ENCODE results near the gene RALGAPA2. TPM values are rescaled to one million over a fixed set of nuclear protein-coding genes. Genes with fewer than 3 reads are reported as not detected.

The RALGAPA2 gene
- total RNA-seq, 3 donors from 2014 or later (not counting 1 experiment from before 2014, with no cell fraction given) = 26.6 to 33.9 (median 33.1) TPM

- 4% methylated on average over 17 of the region's 17 CpGs for WGBS (ENCODE audit: insufficient coverage)
- H3K36me3 Mint-ChIP-seq = no peaks in the 10 kb centered on the region
- H3K4me1 Mint-ChIP-seq = peaks cover 55 to 61% of the 10 kb centered on the region in 2 donors
- ATAC-seq = peak in 1 of 3 donors; percentile 8
- Histone ChIP-seq H3K36me3 (ENCODE audit: control insufficient read depth, insufficient read depth, low read length) (no peaks in the 10 kb centered on the region), H3K4me3 (ENCODE audit: low read length) (no peak overlapping the region), H3K27me3 (ENCODE audit: control insufficient read depth, insufficient read depth, low read length) (peaks cover 29% of the 10 kb centered on the region), H3K27ac (ENCODE audit: low read length) (no peak overlapping the region), H3K4me1 (ENCODE audit: control insufficient read depth, insufficient read depth, low read length) (peaks cover 43% of the 10 kb centered on the region), H3K9me3 (ENCODE audit: control insufficient read depth, insufficient read depth, low read length) (no peaks in the 10 kb centered on the region)
- DNase-seq = no peak
- H3K27ac Mint-ChIP-seq = no peak overlapping the region
- H3K27me3 Mint-ChIP-seq (ENCODE audit: low read depth in 2 of 2) = peaks cover 42 to 53% of the 10 kb centered on the region in 2 donors
- TF ChIP-seq CTCF (IDR thresholded peaks at IDR 0.05) = no peak
- H3K9me3 Mint-ChIP-seq = no peaks in the 10 kb centered on the region
- intact Hi-C loops (cut with micrococcal nuclease) = loop anchor here (10.0 kb wide), 1 partner anchor 148 kb away; no protein-coding TSS in a partner anchor
- H3K4me3 Mint-ChIP-seq = peak overlapping the region; percentile 28
Measured at GRCh38 chr20:20362774-20363433, 349.5 kb downstream of the RALGAPA2 start.

- peak; percentile 60 for TF ChIP-seq CTCF (IDR thresholded peaks at IDR 0.05)
- peaks cover 20% of the 10 kb centered on the region for H3K27me3 ChIP-seq (ENCODE audit: control insufficient read depth, insufficient read depth, low read length)
- DNase-seq = peak in 1 of 2 donors; percentile 58
- H3K9me3 ChIP-seq (ENCODE audit: control insufficient read depth, insufficient read depth, low read length) = no peaks in the 10 kb centered on the region
- H3K27me3 Mint-ChIP-seq (ENCODE audit: low read depth in 2 of 2) = peaks cover 29 to 43% of the 10 kb centered on the region in 2 donors
- no peaks in the 10 kb centered on the region for H3K36me3 ChIP-seq (ENCODE audit: control insufficient read depth, insufficient read depth, low read length)
- H3K4me1 Mint-ChIP-seq = peaks cover 55 to 58% of the 10 kb centered on the region in 2 donors
- H3K27ac Mint-ChIP-seq = peak overlapping the region; percentile 75 to 83
- peaks cover 34% of the 10 kb centered on the region for H3K4me1 ChIP-seq (ENCODE audit: control insufficient read depth, insufficient read depth, low read length)
- no peaks in the 10 kb centered on the region for H3K36me3 Mint-ChIP-seq
- no peak overlapping the region for H3K27ac ChIP-seq (ENCODE audit: low read length)
- no peaks in the 10 kb centered on the region for H3K9me3 Mint-ChIP-seq
- WGBS (ENCODE audit: insufficient coverage) = under 1% methylated on average over 6 of the region's 6 CpGs
- intact Hi-C loops (cut with micrococcal nuclease) = loop anchor here (10.0 kb wide), 1 partner anchor 146 kb away; no protein-coding TSS in a partner anchor
- ATAC-seq = peak; percentile 66 to 73 (median 68)
- H3K4me3 ChIP-seq (ENCODE audit: low read length) = no peak overlapping the region
- H3K4me3 Mint-ChIP-seq = peak overlapping the region; percentile 94
Measured at GRCh38 chr20:20360464-20360863, 352.0 kb downstream of the RALGAPA2 start.

DNA sequence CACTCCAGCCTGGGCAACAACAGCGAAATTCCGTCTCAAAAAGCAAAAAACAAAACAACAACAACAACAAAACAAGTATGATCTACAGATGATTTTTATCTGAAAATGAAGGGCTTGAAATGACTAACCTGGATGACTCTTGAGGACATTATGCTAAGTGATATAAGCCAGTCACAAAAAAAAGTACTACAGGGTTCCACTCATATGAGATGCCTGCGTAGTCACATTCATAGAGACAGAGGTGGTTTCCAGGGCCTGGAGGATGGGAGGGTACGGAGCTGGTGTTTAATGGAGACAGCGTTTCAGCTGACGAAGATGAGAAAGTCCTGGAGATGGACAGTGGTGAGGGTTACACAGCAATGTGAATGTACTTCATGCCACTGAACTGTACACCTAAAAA is 352.8 kb downstream of the RALGAPA2 start:
- ATAC-seq (no peak), DNase-seq (no peak)
- Mint-ChIP-seq H3K27ac (peak overlapping the region in 1 of 2 donors; percentile 83), H3K4me1 (peaks cover 55 to 57% of the 10 kb centered on the region in 2 donors), H3K4me3 (peak overlapping the region; percentile 94), H3K9me3 (peaks cover 0 to under 1% of the 10 kb centered on the region in 2 donors), H3K27me3 (ENCODE audit: low read depth in 2 of 2) (peaks cover 24 to 35% of the 10 kb centered on the region in 2 donors), H3K36me3 (no peaks in the 10 kb centered on the region)
- H3K4me3 ChIP-seq (ENCODE audit: low read length) = no peak overlapping the region
- H3K9me3 ChIP-seq (ENCODE audit: control insufficient read depth, insufficient read depth, low read length) = peaks cover 6% of the 10 kb centered on the region
- intact Hi-C loops (cut with micrococcal nuclease) = loop anchor here (10.0 kb wide), 1 partner anchor 145 kb away; no protein-coding TSS in a partner anchor
- peaks cover 33% of the 10 kb centered on the region for H3K4me1 ChIP-seq (ENCODE audit: control insufficient read depth, insufficient read depth, low read length)
- no peak for TF ChIP-seq CTCF (IDR thresholded peaks at IDR 0.05)
- H3K27me3 ChIP-seq (ENCODE audit: control insufficient read depth, insufficient read depth, low read length) = peaks cover 14% of the 10 kb centered on the region
- WGBS (ENCODE audit: insufficient coverage) = 90% methylated on average over 4 of the region's 6 CpGs
- H3K36me3 ChIP-seq (ENCODE audit: control insufficient read depth, insufficient read depth, low read length) = no peaks in the 10 kb centered on the region
- no peak overlapping the region for H3K27ac ChIP-seq (ENCODE audit: low read length)

Measured in natural killer cell (primary cell).